WTC11 (cell line): ENCODE measurements around the gene PRPF31.
A peak's percentile ranks its signal among the peaks of the same experiment; 100 is the strongest.

Source experiments
- CTCF ChIP-seq: fragments of 200-600 bp; IDR thresholded peaks from 2 replicates; pipeline ENCODE4 v1.8.0; 2022; ENCODE audit warnings: antibody characterized with exemption
- FOXJ3 ChIP-seq: sonication (generic); formaldehyde crosslinking; IDR thresholded peaks from 2 replicates; pipeline ENCODE4 v1.9.0; 2021; ENCODE audit warnings: missing genetic modification reagents, mild to moderate bottlenecking, borderline replicate concordance
- NR2C2 ChIP-seq: sonication (generic); formaldehyde crosslinking; IDR thresholded peaks from 2 replicates; pipeline ENCODE4 v1.8.0; 2022; ENCODE audit warnings: mild to moderate bottlenecking, missing genetic modification reagents
- PRDM15 ChIP-seq: sonication (generic); formaldehyde crosslinking; IDR thresholded peaks from 2 replicates; pipeline ENCODE4 v1.8.0; 2022; ENCODE audit warnings: missing genetic modification reagents
- PREB ChIP-seq: sonication (generic); formaldehyde crosslinking; IDR thresholded peaks from 2 replicates; pipeline ENCODE4 v1.8.1; 2022; ENCODE audit warnings: mild to moderate bottlenecking, missing genetic modification reagents, moderate library complexity, borderline replicate concordance
- TP53 ChIP-seq: sonication (generic); formaldehyde crosslinking; IDR thresholded peaks from 2 replicates; pipeline ENCODE4 v1.8.1; 2023; ENCODE audit warnings: mild to moderate bottlenecking, missing genetic modification reagents
- TF ChIP-seq, protein P1 (sequence below): sonication (generic); formaldehyde crosslinking; IDR thresholded peaks from 2 replicates; pipeline ENCODE4 v1.8.1; 2023; ENCODE audit warnings: mild to moderate bottlenecking, missing genetic modification reagents, moderate library complexity
- TF ChIP-seq, protein P2 (sequence below): sonication (generic); formaldehyde crosslinking; conservative IDR thresholded peaks from 2 replicates; pipeline ENCODE4 v1.8.1; 2023; ENCODE audit warnings: mild to moderate bottlenecking, low read depth, missing genetic modification reagents, moderate library complexity

DNA sequence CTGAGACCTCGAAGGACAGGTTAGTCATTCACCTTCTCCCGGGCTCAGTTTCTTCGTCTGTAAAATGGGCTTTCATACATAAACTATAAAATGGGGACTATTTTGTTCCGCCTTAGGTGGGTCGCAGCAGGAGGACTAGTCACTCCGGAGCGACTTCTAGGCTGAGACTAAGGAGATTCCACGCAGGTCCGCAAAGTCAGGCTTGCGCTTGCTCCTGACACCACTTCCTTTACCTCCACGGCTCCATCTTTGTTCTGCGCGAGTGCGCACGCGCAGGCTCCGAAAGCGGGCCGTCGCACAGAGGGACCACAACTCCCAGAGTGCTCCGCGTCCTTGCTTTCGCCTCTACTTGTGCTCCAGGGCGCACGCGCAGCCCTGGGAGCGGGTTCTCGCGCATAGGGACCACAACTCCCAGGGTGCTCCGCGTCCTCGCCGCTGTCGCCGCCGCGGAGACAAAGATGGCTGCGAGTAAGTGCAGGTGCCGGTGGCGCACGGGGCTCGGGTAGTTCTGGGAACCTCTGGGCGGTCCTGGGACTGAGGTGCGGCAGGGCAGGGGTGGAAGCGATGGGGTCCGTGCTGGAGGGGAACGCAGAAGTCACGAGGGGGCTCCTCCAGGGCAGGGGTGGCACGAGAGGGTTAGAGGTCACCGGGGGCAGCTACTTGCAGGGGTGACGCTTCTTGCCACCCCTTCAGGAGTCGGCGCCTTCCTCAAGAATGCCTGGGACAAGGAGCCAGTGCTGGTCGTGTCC lies 13.0 kb upstream of the PRPF31 start, which contains the start of gene NDUFA3:
- TF ChIP-seq CTCF (no peak), PRDM15 (CRISPR knock-in tag) (peak; percentile 27; the same call in 1 of the 2 replicates), TP53 (0 out of 2 replicates have a peak, but pooled peaks have one; percentile 55), NR2C2 (CRISPR knock-in tag) (no peak), FOXJ3 (no peak), PREB (CRISPR knock-in tag) (no peak)
- TF ChIP-seq, protein P1, sequence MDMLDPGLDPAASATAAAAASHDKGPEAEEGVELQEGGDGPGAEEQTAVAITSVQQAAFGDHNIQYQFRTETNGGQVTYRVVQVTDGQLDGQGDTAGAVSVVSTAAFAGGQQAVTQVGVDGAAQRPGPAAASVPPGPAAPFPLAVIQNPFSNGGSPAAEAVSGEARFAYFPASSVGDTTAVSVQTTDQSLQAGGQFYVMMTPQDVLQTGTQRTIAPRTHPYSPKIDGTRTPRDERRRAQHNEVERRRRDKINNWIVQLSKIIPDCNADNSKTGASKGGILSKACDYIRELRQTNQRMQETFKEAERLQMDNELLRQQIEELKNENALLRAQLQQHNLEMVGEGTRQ (CRISPR knock-in tag), result 0 out of 2 replicates have a peak, but pooled peaks have one; percentile 30
- TF ChIP-seq, protein P2, sequence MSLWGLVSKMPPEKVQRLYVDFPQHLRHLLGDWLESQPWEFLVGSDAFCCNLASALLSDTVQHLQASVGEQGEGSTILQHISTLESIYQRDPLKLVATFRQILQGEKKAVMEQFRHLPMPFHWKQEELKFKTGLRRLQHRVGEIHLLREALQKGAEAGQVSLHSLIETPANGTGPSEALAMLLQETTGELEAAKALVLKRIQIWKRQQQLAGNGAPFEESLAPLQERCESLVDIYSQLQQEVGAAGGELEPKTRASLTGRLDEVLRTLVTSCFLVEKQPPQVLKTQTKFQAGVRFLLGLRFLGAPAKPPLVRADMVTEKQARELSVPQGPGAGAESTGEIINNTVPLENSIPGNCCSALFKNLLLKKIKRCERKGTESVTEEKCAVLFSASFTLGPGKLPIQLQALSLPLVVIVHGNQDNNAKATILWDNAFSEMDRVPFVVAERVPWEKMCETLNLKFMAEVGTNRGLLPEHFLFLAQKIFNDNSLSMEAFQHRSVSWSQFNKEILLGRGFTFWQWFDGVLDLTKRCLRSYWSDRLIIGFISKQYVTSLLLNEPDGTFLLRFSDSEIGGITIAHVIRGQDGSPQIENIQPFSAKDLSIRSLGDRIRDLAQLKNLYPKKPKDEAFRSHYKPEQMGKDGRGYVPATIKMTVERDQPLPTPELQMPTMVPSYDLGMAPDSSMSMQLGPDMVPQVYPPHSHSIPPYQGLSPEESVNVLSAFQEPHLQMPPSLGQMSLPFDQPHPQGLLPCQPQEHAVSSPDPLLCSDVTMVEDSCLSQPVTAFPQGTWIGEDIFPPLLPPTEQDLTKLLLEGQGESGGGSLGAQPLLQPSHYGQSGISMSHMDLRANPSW (CRISPR knock-in tag), result no peak
